Endodermal cell (in vitro differentiated cells): ENCODE measurements around the gene OBP2A. TPM values are rescaled to one million over a fixed set of nuclear protein-coding genes. Genes with fewer than 3 reads are reported as not detected.
A peak's percentile ranks its signal among the peaks of the same experiment; 100 is the strongest.

Experiments
- DNase-seq: peaks from one replicate; pipeline ENCODE4 v3.0.0-alpha.2; 2017
- H3K27ac ChIP-seq: 2 replicates; pipeline ENCODE4 v1.5.1; 2013; ENCODE audit warnings: mild to moderate bottlenecking, low read depth, low read length, moderate library complexity
- H3K27me3 ChIP-seq: 2 replicates; pipeline ENCODE4 v1.6.1; 2013; ENCODE audit warnings: mild to moderate bottlenecking, low read length, moderate library complexity; ENCODE audit not compliant: insufficient read depth, control insufficient read depth, poor library complexity, severe bottlenecking
- H3K36me3 ChIP-seq: 2 replicates; pipeline ENCODE4 v1.7.0; 2013; ENCODE audit warnings: mild to moderate bottlenecking, low read length, moderate library complexity; ENCODE audit not compliant: control insufficient read depth, insufficient read depth
- H3K4me1 ChIP-seq: one replicate; pipeline ENCODE4 v1.7.0; 2013; ENCODE audit warnings: low read length; ENCODE audit not compliant: control insufficient read depth, insufficient read depth
- H3K4me3 ChIP-seq: 2 replicates; pipeline ENCODE4 v1.5.1; 2013; ENCODE audit warnings: mild to moderate bottlenecking, low read length, moderate library complexity
- H3K9ac ChIP-seq: 2 replicates; pipeline ENCODE4 v1.6.1; 2013; ENCODE audit warnings: mild to moderate bottlenecking, low read length, moderate library complexity; ENCODE audit not compliant: poor library complexity, severe bottlenecking; ENCODE audit errors: extremely low read depth
- H3K9me3 ChIP-seq: 2 replicates; pipeline ENCODE4 v1.6.1; 2013; ENCODE audit warnings: mild to moderate bottlenecking, low read length, moderate library complexity; ENCODE audit not compliant: control insufficient read depth
- H3K27ac Mint-ChIP-seq: 2 replicates; pipeline ENCODE4 v1.8.0; 2020; ENCODE audit warnings: mixed read lengths
- H3K27me3 Mint-ChIP-seq: 2 replicates; pipeline ENCODE4 v1.8.0; 2021; ENCODE audit warnings: mild to moderate bottlenecking, mixed read lengths; ENCODE audit not compliant: insufficient read depth
- H3K36me3 Mint-ChIP-seq: 2 replicates; pipeline ENCODE4 v1.8.0; 2020; ENCODE audit warnings: low read depth, mixed read lengths
- H3K4me1 Mint-ChIP-seq: 2 replicates; pipeline ENCODE4 v1.8.0; 2020; ENCODE audit warnings: mixed read lengths
- H3K4me3 Mint-ChIP-seq: 2 replicates; pipeline ENCODE4 v1.8.0; 2020; ENCODE audit warnings: mild to moderate bottlenecking, moderate library complexity, mixed read lengths
- H3K9me3 Mint-ChIP-seq: 2 replicates; pipeline ENCODE4 v1.8.0; 2020; ENCODE audit warnings: mild to moderate bottlenecking, mixed read lengths
- WGBS, 2 experiments: methylation state at CpG; one replicate each; pipeline versions ENCODE4 v1.1.5 to v1.1.7; 2013; ENCODE audit warnings: missing lambda C conversion rate in 2 of 2, mixed read lengths in 1 of 2; ENCODE audit not compliant: insufficient coverage in 1 of 2, insufficient read length in 1 of 2; 5-methylcytosine and 5-hydroxymethylcytosine counted together
- total RNA-seq, 2 donors: library from RNA; stranded (reverse); fragmentation: NEBNext Ultra II Directional in 1 of 2; extraction: Animal tissue kit (Norgen Biotek cat#: 25700) in 1 of 2; gene quantifications; 2 replicates in 1 of 2; 3 replicates in 1 of 2; pipeline ENCODE4 v1.2.1, GENCODE V29; 2021
- TF ChIP-seq, protein P1 (sequence below): fragments of 200-600 bp; sonication (generic); conservative IDR thresholded peaks from 2 replicates; pipeline ENCODE4 v1.5.0; 2021; ENCODE audit warnings: antibody characterized with exemption, mild to moderate bottlenecking

Gene OBP2A
- total RNA-seq, 2 donors from 2014 or later: not detected

DNA sequence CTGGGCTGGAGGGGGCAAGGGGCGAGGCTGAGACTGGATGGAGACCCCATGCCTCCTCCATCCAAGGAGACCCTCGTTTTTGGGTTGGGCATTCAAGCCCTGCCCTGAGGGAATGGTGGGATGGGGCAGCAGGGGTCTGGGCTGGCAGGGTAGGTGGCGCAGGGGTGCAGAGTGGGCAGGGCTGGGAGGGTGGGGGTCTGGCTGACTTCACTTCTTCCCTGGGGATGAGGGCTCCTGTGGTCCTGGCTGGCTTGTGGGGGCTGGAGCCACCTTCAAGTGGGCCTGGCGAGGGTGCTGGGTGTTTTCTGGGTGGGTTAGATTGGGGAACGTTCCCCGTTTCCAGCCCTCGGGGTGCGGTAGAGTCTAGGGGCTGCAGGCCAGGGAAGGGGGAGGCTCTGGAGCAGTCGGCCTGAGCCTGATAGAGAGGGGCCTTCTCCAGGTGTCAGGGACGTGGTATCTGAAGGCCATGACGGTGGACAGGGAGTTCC lies 24.3 kb upstream of the OBP2A start:
- no peaks in the 10 kb centered on the region for H3K4me1 ChIP-seq
- H3K27ac Mint-ChIP-seq: no peak overlapping the region
- no peaks in the 10 kb centered on the region for H3K36me3 Mint-ChIP-seq
- no peak for DNase-seq
- H3K9ac ChIP-seq: no peak overlapping the region
- no peaks in the 10 kb centered on the region for H3K27me3 ChIP-seq
- no peaks in the 10 kb centered on the region for H3K9me3 Mint-ChIP-seq
- H3K9me3 ChIP-seq: no peaks in the 10 kb centered on the region
- H3K4me1 Mint-ChIP-seq: no peaks in the 10 kb centered on the region
- TF ChIP-seq, protein P1, sequence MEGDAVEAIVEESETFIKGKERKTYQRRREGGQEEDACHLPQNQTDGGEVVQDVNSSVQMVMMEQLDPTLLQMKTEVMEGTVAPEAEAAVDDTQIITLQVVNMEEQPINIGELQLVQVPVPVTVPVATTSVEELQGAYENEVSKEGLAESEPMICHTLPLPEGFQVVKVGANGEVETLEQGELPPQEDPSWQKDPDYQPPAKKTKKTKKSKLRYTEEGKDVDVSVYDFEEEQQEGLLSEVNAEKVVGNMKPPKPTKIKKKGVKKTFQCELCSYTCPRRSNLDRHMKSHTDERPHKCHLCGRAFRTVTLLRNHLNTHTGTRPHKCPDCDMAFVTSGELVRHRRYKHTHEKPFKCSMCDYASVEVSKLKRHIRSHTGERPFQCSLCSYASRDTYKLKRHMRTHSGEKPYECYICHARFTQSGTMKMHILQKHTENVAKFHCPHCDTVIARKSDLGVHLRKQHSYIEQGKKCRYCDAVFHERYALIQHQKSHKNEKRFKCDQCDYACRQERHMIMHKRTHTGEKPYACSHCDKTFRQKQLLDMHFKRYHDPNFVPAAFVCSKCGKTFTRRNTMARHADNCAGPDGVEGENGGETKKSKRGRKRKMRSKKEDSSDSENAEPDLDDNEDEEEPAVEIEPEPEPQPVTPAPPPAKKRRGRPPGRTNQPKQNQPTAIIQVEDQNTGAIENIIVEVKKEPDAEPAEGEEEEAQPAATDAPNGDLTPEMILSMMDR: no peak
- no peaks in the 10 kb centered on the region for H3K27me3 Mint-ChIP-seq
- no peak overlapping the region for H3K4me3 Mint-ChIP-seq
- 91% methylated on average over 9 of the region's 11 CpGs; no CpG with 5 or more reads in 1 of the 2 experiments for WGBS, 2 experiments
- H3K4me3 ChIP-seq: no peak overlapping the region
- H3K36me3 ChIP-seq: no peaks in the 10 kb centered on the region
- no peak overlapping the region for H3K27ac ChIP-seq

DNA sequence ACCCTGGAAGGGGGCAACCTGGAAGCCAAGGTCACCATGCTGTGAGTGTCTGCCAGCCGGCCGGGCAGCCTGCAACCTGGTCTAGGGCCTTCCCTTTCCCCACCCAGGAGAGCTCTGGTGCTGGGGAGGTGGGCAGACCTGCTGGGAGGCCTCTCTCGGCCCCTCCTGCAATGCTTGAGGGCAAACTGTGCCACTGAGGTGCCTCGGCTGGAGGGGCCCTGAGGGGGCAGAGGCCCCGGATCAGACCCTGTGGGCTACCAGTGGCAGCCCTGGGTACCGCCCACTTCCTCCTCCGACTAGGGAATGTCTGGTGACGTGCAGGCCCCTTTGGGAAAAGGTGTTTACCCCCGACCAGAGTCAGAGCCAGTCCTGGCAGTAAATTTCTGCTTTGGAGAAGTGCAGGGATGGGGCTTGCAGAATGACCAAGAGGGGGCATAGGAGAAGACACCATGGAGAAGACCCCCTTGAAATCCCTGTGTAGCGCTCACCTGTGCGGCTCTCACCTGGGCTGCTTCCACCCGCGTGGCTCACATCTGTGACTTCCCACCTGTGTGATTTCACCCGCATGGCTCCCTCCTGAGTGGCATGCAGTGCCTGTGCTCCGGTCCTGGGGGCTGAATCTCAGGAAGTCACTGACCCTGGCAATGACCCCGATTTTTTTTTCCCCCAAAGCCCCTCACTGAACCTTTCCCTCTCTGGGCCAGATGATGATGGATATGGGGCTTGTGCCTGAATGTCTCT lies 23.6 kb upstream of the OBP2A start:
- Histone ChIP-seq H3K4me1 (no peaks in the 10 kb centered on the region), H3K36me3 (no peaks in the 10 kb centered on the region), H3K27ac (no peak overlapping the region), H3K4me3 (no peak overlapping the region), H3K27me3 (no peaks in the 10 kb centered on the region), H3K9ac (no peak overlapping the region), H3K9me3 (no peaks in the 10 kb centered on the region)
- no peak overlapping the region for H3K4me3 Mint-ChIP-seq
- no peaks in the 10 kb centered on the region for H3K27me3 Mint-ChIP-seq
- H3K36me3 Mint-ChIP-seq: no peaks in the 10 kb centered on the region
- no peak overlapping the region for H3K27ac Mint-ChIP-seq
- WGBS, 2 experiments: 88 to 93% methylated on average over 10 to 16 of the region's 16 CpGs
- DNase-seq: peak; percentile 44
- no peaks in the 10 kb centered on the region for H3K4me1 Mint-ChIP-seq
- TF ChIP-seq, protein P1: no peak
- no peaks in the 10 kb centered on the region for H3K9me3 Mint-ChIP-seq

DNA sequence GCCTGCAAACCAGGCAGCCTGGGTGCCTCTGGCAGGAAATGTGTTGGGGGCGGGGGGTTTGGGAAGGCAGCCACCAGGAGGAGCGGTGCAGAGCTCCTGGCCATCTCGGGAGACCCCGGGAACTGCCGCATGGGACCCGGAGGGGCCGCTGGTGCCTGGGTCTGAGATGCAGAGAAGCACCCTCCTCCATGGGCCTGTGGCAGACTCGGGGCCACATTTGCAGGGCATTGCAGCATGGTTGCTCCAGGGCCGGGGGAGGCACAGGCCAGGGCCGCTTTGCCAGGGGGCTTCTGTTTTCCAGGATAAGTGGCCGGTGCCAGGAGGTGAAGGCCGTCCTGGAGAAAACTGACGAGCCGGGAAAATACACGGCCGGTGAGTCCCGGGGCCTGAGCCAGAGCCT lies 23.0 kb upstream of the OBP2A start:
- DNase-seq: peak; percentile 53
- Histone ChIP-seq H3K4me1 (no peaks in the 10 kb centered on the region), H3K36me3 (no peaks in the 10 kb centered on the region), H3K27ac (no peak overlapping the region), H3K9me3 (no peaks in the 10 kb centered on the region), H3K4me3 (no peak overlapping the region), H3K9ac (no peak overlapping the region), H3K27me3 (no peaks in the 10 kb centered on the region)
- Mint-ChIP-seq H3K4me1 (no peaks in the 10 kb centered on the region), H3K27ac (no peak overlapping the region), H3K27me3 (no peaks in the 10 kb centered on the region), H3K4me3 (no peak overlapping the region), H3K9me3 (no peaks in the 10 kb centered on the region), H3K36me3 (no peaks in the 10 kb centered on the region)
- WGBS, 2 experiments: 90 to 97% methylated on average over 14 to 17 of the region's 17 CpGs
- TF ChIP-seq, protein P1: no peak
